Measurements from ENCODE around the gene ZNF629.

ZNF629 gene

GRCh38 chr16:30738984-30739951 lies 47.7 kb downstream of the ZNF629 start:
- DNase-seq (ENCODE audit: low read depth): no peak
- TF ChIP-seq CTCF (IDR thresholded peaks at IDR 0.05; ENCODE audit: insufficient read depth, low read depth, low read length, missing control alignments): no peak

GRCh38 chr16:30737794-30738648 lies 49.0 kb downstream of the ZNF629 start:
- no peak for DNase-seq (ENCODE audit: low read depth)
- no peak for TF ChIP-seq CTCF (IDR thresholded peaks at IDR 0.05; ENCODE audit: insufficient read depth, low read depth, low read length, missing control alignments)
- H3K4me3 ChIP-seq (ENCODE audit: low read length): no peak overlapping the region

More at GRCh38 chr16:30738984-30739951, 47.7 kb downstream of the ZNF629 start:
- no peak overlapping the region for H3K4me3 ChIP-seq (ENCODE audit: low read length)

- no peak for TF ChIP-seq CTCF (IDR thresholded peaks at IDR 0.05; ENCODE audit: insufficient read depth, low read depth, low read length, missing control alignments)
- H3K4me3 ChIP-seq (ENCODE audit: low read length): no peak overlapping the region
- DNase-seq (ENCODE audit: low read depth): no peak
Measured at GRCh38 chr16:30736995-30737793, 49.8 kb downstream of the ZNF629 start.

- peak; percentile 77 for DNase-seq (ENCODE audit: low read depth)
- H3K4me3 ChIP-seq (ENCODE audit: low read length): no peak overlapping the region
- no peak for TF ChIP-seq CTCF (IDR thresholded peaks at IDR 0.05; ENCODE audit: insufficient read depth, low read depth, low read length, missing control alignments)
Measured at GRCh38 chr16:30731411-30731810, 55.6 kb downstream of the ZNF629 start.

- no peak overlapping the region for H3K4me3 ChIP-seq (ENCODE audit: low read length)
- no peak for DNase-seq (ENCODE audit: low read depth)
- no peak for TF ChIP-seq CTCF (IDR thresholded peaks at IDR 0.05; ENCODE audit: insufficient read depth, low read depth, low read length, missing control alignments)
Measured at GRCh38 chr16:30728899-30729672, 57.9 kb downstream of the ZNF629 start.

Measured in epithelial cell of esophagus (primary cell).